GM19463 (cell line): ENCODE results near the gene MRPL42.
"Not testable (repeated sequence)": the region's sequence is repeated elsewhere in the genome, so short reads cannot be mapped to it uniquely, and the experiment has no call there.

Source experiments
- ATAC-seq: cut with Tn5 transposase; IDR thresholded peaks from one replicate; pipeline ENCODE4 v1.9.1; 2021; ENCODE audit warnings: mild to moderate bottlenecking, moderate library complexity; ENCODE audit not compliant: unreplicated experiment

Gene MRPL42

GRCh38 chr12:93540466-93540865 lies 73.2 kb downstream of the MRPL42 start:
- no peak for ATAC-seq

DNA sequence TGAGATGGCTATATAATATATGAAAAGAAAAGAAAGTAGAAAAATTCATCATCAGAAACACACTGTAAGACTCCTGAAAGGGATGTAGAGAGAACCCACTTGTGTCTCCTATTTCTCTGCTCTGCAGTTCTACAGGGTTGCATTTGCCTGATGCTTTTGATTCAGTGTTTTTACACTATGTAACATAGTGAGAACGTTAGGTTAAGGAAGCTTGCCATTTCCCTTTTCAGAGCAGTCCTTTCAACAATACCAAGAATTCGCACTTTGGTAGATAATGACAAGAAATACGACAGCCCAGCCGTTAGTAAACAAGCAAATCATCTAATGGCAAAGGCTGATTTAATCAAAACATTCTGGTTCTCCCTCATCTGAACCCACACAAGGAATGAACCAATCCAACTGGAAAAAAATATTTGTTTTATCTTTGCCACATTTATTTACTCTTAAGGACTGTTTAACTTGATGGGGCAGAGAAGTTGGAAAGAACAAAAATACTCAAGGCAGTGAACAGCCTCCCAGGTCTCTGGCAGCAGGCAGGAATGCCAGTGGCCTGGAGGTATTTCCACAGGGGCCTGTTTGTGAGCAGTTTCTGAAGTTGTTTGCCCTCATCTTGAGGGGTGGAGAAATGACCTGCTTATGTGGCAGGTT lies 74.4 kb downstream of the MRPL42 start:
- no peak for ATAC-seq

- no peak for ATAC-seq
Observed at GRCh38 chr12:93547778-93548177, 80.5 kb downstream of the MRPL42 start.

- ATAC-seq: no peak
Observed at GRCh38 chr12:93549174-93549573, 81.9 kb downstream of the MRPL42 start.

GRCh38 chr12:93550748-93551611 lies 83.7 kb downstream of the MRPL42 start:
- ATAC-seq: no peak

DNA sequence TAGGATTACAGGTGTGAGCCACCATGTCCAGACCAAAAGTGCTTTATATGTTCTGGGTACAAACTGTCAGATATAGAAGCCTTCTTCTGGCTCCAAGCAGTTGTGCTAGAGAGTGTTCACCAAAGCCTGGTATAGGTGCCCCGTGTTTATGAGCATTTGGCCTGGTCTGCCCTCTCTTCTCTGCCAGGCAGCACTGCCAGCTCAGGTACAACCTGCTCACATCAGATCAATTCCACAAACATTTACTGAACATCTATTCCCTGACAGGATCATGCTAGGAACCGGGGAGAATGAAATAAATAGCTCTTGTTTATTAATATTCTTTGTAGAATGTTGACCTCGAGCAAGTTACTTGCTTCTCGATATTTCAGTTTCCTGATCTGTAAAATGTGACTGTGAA lies 85.1 kb downstream of the MRPL42 start:
- ATAC-seq: no peak

GRCh38 chr12:93557879-93558278 lies 90.6 kb downstream of the MRPL42 start:
- ATAC-seq: not testable (repeated sequence)

GRCh38 chr12:93558685-93559084 lies 91.4 kb downstream of the MRPL42 start:
- ATAC-seq: not testable (repeated sequence)

GRCh38 chr12:93563807-93564538 lies 96.7 kb downstream of the MRPL42 start:
- no peak for ATAC-seq

DNA sequence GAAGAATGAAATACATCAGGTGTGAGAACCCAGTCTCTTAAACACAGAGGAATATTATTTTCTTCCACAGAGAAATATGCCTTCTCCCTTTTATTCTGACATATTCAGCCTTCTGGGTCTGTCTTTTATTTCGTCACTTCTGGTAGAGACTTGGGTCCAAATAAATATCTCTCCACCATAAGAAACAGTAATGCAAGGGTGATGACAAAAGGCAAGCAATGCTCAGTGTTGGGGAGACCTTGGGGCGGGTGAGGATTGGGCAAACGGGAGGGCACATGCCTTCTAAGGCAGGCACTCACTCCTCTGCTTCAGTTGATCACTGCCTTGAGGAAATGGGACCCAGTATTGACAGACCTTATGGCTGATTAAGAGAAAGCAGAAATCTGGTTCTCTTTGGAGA lies 98.4 kb downstream of the MRPL42 start:
- no peak for ATAC-seq
